ENCODE results near the gene OIP5. TPM values are rescaled to one million over a fixed set of nuclear protein-coding genes. Genes with fewer than 3 reads are reported as not detected.
"Not testable (repeated sequence)": the region's sequence is repeated elsewhere in the genome, so short reads cannot be mapped to it uniquely, and the experiment has no call there.

The OIP5 gene
- total and polyA plus RNA-seq, 10 of the 15 experiments (the other 5 are each of a cell fraction or from before 2014, with no cell fraction given): 4.8 to 61.4 (median 22.1) TPM

DNA sequence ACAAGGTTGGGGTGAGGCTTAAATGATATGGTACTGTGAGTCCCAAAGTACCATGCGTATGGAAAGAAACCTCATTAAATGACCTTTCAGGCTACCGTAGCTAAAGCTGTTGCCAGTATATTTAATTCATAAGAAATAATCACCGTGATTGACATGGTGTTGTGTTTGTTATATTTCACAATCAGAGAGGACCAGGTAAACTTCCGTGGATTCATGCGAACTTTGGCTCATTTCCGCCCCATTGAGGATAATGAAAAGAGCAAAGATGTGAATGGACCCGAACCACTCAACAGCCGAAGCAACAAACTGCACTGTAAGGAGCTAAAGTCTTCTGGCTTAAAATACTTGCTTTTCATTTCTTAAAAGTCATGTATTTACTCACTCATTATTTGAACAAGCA is 69.8 kb downstream of the OIP5 start:
- no peak for DNase-seq (ENCODE audit: low read depth, low spot score)
- H3K4me1 ChIP-seq (ENCODE audit: control insufficient read depth, insufficient read depth, low read length): peaks cover 12% of the 10 kb centered on the region
- 98% methylated on average over 8 of the region's 8 CpGs for WGBS (ENCODE audit: insufficient coverage, insufficient replicate concordance, low lambda C conversion rate, missing lambda C conversion rate)
- no peak overlapping the region for H3K9ac ChIP-seq (ENCODE audit: control insufficient read depth, insufficient read depth, low read length)
- ATAC-seq: no peak
- H3K4me3 ChIP-seq: no peak overlapping the region
- H3K27ac ChIP-seq (ENCODE audit: control insufficient read depth, insufficient read depth): no peak overlapping the region
- H2AFZ ChIP-seq (ENCODE audit: control insufficient read depth, low read depth, low read length): no peak overlapping the region
- no peak overlapping the region for H3K4me2 ChIP-seq (ENCODE audit: control insufficient read depth, insufficient read depth)
- intact Hi-C loops (cut with micrococcal nuclease; ENCODE audit: unreplicated experiment) (no loop called here), in situ Hi-C loops (cut with MboI) (no loop called here)
- SMC1A ChIA-PET (ENCODE audit: uncharacterized antibody, unreplicated experiment): interaction anchor here (0.9 kb wide), 1 partner anchor 31 kb away, joined by 3 read pairs; no protein-coding TSS in a partner anchor
- TF ChIP-seq RFX5 (IDR thresholded peaks at IDR 0.05; ENCODE audit: low read depth, low read length) (no peak), CREM (IDR thresholded peaks at IDR 0.05; ENCODE audit: low read depth) (no peak), IKZF2 (IDR thresholded peaks at IDR 0.05) (no peak), SP1 (IDR thresholded peaks at IDR 0.05; ENCODE audit: low read depth, low read length) (no peak), JUND (IDR thresholded peaks at IDR 0.05; ENCODE audit: low read depth, low read length) (no peak), POLR2A (IDR thresholded peaks at IDR 0.05; ENCODE audit: low read depth, low read length) (no peak), RB1 (IDR thresholded peaks at IDR 0.05; ENCODE audit: borderline replicate concordance) (no peak)
- TF ChIP-seq, protein P1, sequence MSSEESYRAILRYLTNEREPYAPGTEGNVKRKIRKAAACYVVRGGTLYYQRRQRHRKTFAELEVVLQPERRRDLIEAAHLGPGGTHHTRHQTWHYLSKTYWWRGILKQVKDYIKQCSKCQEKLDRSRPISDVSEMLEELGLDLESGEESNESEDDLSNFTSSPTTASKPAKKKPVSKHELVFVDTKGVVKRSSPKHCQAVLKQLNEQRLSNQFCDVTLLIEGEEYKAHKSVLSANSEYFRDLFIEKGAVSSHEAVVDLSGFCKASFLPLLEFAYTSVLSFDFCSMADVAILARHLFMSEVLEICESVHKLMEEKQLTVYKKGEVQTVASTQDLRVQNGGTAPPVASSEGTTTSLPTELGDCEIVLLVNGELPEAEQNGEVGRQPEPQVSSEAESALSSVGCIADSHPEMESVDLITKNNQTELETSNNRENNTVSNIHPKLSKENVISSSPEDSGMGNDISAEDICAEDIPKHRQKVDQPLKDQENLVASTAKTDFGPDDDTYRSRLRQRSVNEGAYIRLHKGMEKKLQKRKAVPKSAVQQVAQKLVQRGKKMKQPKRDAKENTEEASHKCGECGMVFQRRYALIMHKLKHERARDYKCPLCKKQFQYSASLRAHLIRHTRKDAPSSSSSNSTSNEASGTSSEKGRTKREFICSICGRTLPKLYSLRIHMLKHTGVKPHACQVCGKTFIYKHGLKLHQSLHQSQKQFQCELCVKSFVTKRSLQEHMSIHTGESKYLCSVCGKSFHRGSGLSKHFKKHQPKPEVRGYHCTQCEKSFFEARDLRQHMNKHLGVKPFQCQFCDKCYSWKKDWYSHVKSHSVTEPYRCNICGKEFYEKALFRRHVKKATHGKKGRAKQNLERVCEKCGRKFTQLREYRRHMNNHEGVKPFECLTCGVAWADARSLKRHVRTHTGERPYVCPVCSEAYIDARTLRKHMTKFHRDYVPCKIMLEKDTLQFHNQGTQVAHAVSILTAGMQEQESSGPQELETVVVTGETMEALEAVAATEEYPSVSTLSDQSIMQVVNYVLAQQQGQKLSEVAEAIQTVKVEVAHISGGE (CRISPR knock-in tag; IDR thresholded peaks at IDR 0.05): no peak
- TF ChIP-seq, protein P2, sequence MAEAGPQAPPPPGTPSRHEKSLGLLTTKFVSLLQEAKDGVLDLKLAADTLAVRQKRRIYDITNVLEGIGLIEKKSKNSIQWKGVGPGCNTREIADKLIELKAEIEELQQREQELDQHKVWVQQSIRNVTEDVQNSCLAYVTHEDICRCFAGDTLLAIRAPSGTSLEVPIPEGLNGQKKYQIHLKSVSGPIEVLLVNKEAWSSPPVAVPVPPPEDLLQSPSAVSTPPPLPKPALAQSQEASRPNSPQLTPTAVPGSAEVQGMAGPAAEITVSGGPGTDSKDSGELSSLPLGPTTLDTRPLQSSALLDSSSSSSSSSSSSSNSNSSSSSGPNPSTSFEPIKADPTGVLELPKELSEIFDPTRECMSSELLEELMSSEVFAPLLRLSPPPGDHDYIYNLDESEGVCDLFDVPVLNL (IDR thresholded peaks at IDR 0.05; ENCODE audit: low read depth, low read length): no peak
- no peak for FAIRE-seq
- POLR2A ChIA-PET: no interaction called here
- RAD21 ChIA-PET (ENCODE audit: unreplicated experiment): no interaction called here
- CTCF ChIA-PET: no interaction called here
- no peaks in the 10 kb centered on the region for H3K9me3 ChIP-seq (replicated peaks; ENCODE audit: control insufficient read depth, insufficient read depth, low read length)
- H4K20me1 ChIP-seq (ENCODE audit: control insufficient read depth, insufficient read depth): no peaks in the 10 kb centered on the region
- no peaks in the 10 kb centered on the region for H3K79me2 ChIP-seq (ENCODE audit: control insufficient read depth, insufficient read depth, low read length)
- H3K36me3 ChIP-seq (ENCODE audit: control insufficient read depth in 2 of 2, insufficient read depth in 2 of 2, low read length in 1 of 2): no peaks in the 10 kb centered on the region; a peak in 1 of 4 replicates
- H3K27me3 ChIP-seq (replicated peaks in 1 of 2; ENCODE audit: control insufficient read depth in 2 of 2, insufficient read depth in 2 of 2, low read length in 1 of 2): no peaks in the 10 kb centered on the region
- no TSS peak for BruUV-seq (replicated peaks)

GRCh38 chr15:41260924-41261323 is 71.5 kb downstream of the OIP5 start:
- CTCF ChIA-PET; in situ Hi-C loops (cut with MboI): not testable (repeated sequence)

More at GRCh38 chr15:41260924-41261323, 71.5 kb downstream of the OIP5 start:
- RAD21 ChIA-PET (ENCODE audit: unreplicated experiment); SMC1A ChIA-PET (ENCODE audit: uncharacterized antibody, unreplicated experiment); H3K27me3 ChIP-seq (replicated peaks in 1 of 2; ENCODE audit: control insufficient read depth in 2 of 2, insufficient read depth in 2 of 2, low read length in 1 of 2); H3K4me2 ChIP-seq (ENCODE audit: control insufficient read depth, insufficient read depth); H4K20me1 ChIP-seq (ENCODE audit: control insufficient read depth, insufficient read depth); POLR2A ChIA-PET; BruUV-seq (replicated peaks); intact Hi-C loops (cut with micrococcal nuclease; ENCODE audit: unreplicated experiment); ATAC-seq; H3K9me3 ChIP-seq (replicated peaks; ENCODE audit: control insufficient read depth, insufficient read depth, low read length); H3K9ac ChIP-seq (ENCODE audit: control insufficient read depth, insufficient read depth, low read length); H2AFZ ChIP-seq (ENCODE audit: control insufficient read depth, low read depth, low read length); FAIRE-seq; H3K36me3 ChIP-seq (ENCODE audit: control insufficient read depth in 2 of 2, insufficient read depth in 2 of 2, low read length in 1 of 2); H3K79me2 ChIP-seq (ENCODE audit: control insufficient read depth, insufficient read depth, low read length); DNase-seq (ENCODE audit: low read depth, low spot score); H3K4me3 ChIP-seq; H3K27ac ChIP-seq (ENCODE audit: control insufficient read depth, insufficient read depth): not testable (repeated sequence)
- WGBS (ENCODE audit: insufficient coverage, insufficient replicate concordance, low lambda C conversion rate, missing lambda C conversion rate): 99% methylated on average over 7 of the region's 7 CpGs
- H3K4me1 ChIP-seq (ENCODE audit: control insufficient read depth, insufficient read depth, low read length): peaks cover 12% of the 10 kb centered on the region
